Lung microvascular endothelial cell (primary cell): ENCODE data around the gene KRT78. TPM values are rescaled to one million over a fixed set of nuclear protein-coding genes. Genes with fewer than 3 reads are reported as not detected.

Source experiments
- DNase-seq, 2 donors: peaks; one replicate each; pipeline versions ENCODE4 v3.0.0 to v3.0.0-alpha.2; 2010; ENCODE audit warnings: low read depth in 2 of 2
- total RNA-seq: library from RNA; depleted of rRNA; stranded (reverse); fragments of >200 nt; gene quantifications from 2 replicates; pipeline ENCODE4 v1.2.1, GENCODE V29; 2014

Gene KRT78
- total RNA-seq, 1 donor from 2014 or later: not detected

- no peak for DNase-seq
Observed at GRCh38 chr12:52813885-52814709, 34.7 kb downstream of the KRT78 start, which contains the start of gene KRT4. Gene KRT4, minus strand, starts transcription at chr12:52814116. Its CDS starts 58 bp downstream, at chr12:52814058.

- DNase-seq: no peak
Observed at GRCh38 chr12:52813203-52813819, 35.5 kb downstream of the KRT78 start.

- DNase-seq: no peak
Observed at GRCh38 chr12:52812749-52813148, 36.0 kb downstream of the KRT78 start.

GRCh38 chr12:52812073-52812400 lies 36.8 kb downstream of the KRT78 start:
- DNase-seq: no peak

- no peak for DNase-seq
Observed at GRCh38 chr12:52811191-52812072, 37.4 kb downstream of the KRT78 start.

- DNase-seq: no peak
Observed at GRCh38 chr12:52810554-52810953, 38.2 kb downstream of the KRT78 start.

- no peak for DNase-seq
Observed at GRCh38 chr12:52809166-52809565, 39.6 kb downstream of the KRT78 start.

GRCh38 chr12:52808573-52809160 lies 40.1 kb downstream of the KRT78 start:
- DNase-seq: no peak

GRCh38 chr12:52807544-52808470 lies 41.0 kb downstream of the KRT78 start:
- DNase-seq: no peak

- no peak for DNase-seq
Observed at GRCh38 chr12:52806821-52807543, 41.8 kb downstream of the KRT78 start.

GRCh38 chr12:52806169-52806811 lies 42.5 kb downstream of the KRT78 start:
- no peak for DNase-seq

- no peak for DNase-seq
Observed at GRCh38 chr12:52805739-52806138, 43.1 kb downstream of the KRT78 start.

- DNase-seq: no peak
Observed at GRCh38 chr12:52805000-52805399, 43.8 kb downstream of the KRT78 start.

- no peak for DNase-seq
Observed at GRCh38 chr12:52802442-52802841, 46.4 kb downstream of the KRT78 start.

- DNase-seq: no peak
Observed at GRCh38 chr12:52801773-52802172, 47.0 kb downstream of the KRT78 start.

- DNase-seq: no peak
Observed at GRCh38 chr12:52800259-52800917, 48.4 kb downstream of the KRT78 start.

- no peak for DNase-seq
Observed at GRCh38 chr12:52799505-52800211, 49.1 kb downstream of the KRT78 start.
